AG09309 (cell line): ENCODE data around the gene TNIK.

ENCODE experiments used
- DNase-seq: peaks from one replicate; pipeline ENCODE4 v3.0.0-alpha.2; 2010; ENCODE audit warnings: low read depth
- H3K4me3 ChIP-seq: 2 replicates; pipeline ENCODE4 v1.5.1; 2011; ENCODE audit warnings: mild to moderate bottlenecking, low read depth, low read length, moderate library complexity; ENCODE audit not compliant: control insufficient read depth
- CTCF ChIP-seq: IDR thresholded peaks from 2 replicates; pipeline ENCODE4 v1.5.1; 2011; ENCODE audit warnings: mild to moderate bottlenecking, low read depth, low read length, inconsistent platforms; ENCODE audit not compliant: insufficient read depth, control insufficient read depth; ENCODE audit errors: missing control alignments

Gene TNIK

GRCh38 chr3:171066206-171066605 lies 394.0 kb downstream of the TNIK start:
- no peak for TF ChIP-seq CTCF
- H3K4me3 ChIP-seq: no peak overlapping the region
- no peak for DNase-seq

DNA sequence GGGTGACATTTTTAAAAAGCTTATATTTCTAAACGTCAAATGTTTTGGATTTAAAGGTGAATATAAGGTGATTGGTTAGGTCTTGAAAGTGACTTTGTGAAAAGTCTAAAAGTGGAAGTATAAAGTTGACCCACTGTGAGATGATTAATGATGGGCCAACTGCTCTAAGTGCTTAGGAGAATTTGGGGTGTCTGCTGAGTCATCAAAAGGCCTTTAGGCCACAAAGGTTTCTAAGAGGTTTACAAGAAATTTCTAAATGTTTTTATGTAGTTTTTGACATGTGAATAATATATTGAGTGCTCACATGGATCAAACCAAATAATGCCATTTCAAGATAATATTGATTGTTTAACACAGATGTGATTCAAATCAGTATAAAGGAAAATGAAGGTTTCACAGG lies 394.5 kb downstream of the TNIK start:
- DNase-seq: no peak
- TF ChIP-seq CTCF: no peak
- no peak overlapping the region for H3K4me3 ChIP-seq

DNA sequence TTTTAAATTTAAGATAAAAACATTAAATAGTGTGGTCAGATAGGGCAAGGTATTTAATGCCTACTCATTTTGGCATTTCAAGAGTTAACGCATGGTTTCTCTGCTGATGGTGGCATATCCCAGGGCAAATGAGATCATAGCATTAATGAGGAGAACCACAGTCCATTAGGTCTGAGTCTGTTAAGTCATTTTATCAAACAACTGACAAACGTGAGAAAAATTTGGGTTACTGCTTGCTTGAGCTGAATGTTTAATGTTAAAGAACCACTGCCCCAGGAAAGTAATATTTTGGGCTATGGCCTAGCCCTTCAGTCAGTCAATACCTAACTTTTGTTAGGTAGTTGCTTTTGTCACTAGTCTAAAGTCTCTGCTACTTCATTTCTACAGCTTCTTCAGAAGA lies 395.7 kb downstream of the TNIK start:
- no peak for DNase-seq
- no peak overlapping the region for H3K4me3 ChIP-seq
- TF ChIP-seq CTCF: no peak

- no peak for TF ChIP-seq CTCF
- H3K4me3 ChIP-seq: no peak overlapping the region
- no peak for DNase-seq
These were observed 398.5 kb downstream of the TNIK start for GRCh38 chr3:171061749-171062148.

DNA sequence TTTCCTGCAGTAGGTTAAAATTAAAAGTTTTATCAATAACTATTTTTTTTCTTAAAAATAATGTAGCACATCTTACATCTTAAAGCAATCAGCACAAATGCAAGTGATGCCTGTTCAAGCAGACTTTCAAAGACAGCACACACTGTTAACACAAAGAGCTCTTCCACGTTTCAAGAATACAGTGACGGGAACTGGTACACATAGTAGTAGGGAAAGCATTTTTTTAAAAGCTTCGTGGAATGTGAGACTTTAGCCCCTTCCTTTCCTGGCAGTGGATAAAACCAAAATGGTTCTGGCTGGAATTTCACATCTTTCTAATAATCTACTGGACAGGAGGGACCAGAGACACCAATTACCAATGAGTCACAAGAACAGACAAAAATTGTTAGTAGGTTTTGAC lies 400.2 kb downstream of the TNIK start:
- no peak for DNase-seq
- TF ChIP-seq CTCF: no peak
- H3K4me3 ChIP-seq: no peak overlapping the region

DNA sequence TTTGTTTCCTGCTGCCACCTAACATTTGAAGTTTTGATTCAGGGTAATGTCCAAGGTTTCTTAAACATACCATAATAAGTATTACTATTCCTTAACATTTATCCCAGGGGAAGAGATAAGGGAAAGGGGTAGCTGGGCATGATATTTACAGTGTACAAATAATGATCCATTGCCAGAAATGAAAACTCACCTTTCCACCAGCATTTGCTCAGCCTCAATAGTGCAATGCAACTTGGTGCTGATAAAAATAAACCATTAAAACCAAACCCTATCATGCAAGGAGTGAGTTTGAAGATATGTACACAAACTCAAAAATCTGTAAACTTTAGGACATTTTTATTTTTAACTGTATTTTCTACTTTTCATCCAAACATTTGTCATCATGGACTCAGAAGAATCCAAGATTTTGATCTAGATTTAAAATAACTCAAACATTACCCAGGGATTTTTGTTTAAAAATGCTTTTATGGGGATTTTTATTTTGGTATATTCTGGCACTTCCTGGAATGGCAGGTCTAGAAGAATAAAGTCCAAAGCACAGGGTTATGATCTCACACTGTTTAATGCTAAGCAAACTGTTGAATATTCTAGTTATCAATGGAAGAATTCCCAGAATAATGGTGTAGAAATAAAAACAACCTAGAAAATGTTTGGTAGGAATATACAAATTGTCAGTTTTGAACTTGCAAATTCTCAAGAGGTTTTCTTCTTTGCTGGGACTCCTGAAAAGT lies 401.2 kb downstream of the TNIK start:
- TF ChIP-seq CTCF: no peak
- no peak overlapping the region for H3K4me3 ChIP-seq
- DNase-seq: no peak
